ENCODE data around the gene MTMR3.
"Not testable (repeated sequence)": the region's sequence is repeated elsewhere in the genome, so short reads cannot be mapped to it uniquely, and the experiment has no call there.

The MTMR3 gene

DNA sequence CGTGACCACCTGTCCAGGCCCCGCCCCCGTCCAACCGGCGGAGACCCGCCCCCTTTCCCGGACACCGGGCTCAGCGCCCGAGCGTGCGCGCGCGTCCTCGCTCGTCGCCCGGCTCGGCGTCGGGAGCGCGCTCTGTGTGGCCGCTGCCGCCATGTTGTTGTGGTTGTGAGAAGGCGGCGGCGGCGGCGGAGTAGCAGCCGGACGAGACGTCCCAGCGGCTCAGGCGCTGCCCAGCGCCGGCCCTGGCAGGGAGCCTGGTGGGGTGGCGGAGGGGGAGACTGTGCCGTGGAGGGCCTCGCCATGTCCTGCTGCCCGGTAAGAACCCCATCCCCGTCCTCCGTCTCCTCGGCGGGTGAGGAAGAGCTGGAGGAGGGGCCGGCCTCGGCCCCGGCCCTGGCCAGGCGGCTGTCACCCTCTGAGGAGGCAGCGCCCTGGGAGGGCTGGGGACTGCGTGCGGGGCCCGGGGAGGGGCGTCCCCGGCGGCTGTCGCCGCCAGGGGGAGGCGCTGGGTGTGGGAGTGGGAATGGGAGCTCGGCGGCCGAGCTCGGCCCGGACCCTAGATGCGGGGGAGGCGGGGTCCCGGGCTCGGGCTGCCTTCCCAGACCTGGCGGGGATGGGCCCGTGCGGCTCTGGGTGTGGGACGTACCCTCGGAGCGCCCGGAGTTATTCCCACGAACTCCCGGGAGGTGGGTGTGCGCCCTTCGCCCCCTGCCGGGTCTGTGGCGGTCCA lies at the start of gene MTMR3:
Gene MTMR3, plus strand, starts transcription at position 130 of the 730 bp plus-strand sequence. CDS start 87,886 bp downstream, outside the sequence.
- H2AFZ ChIP-seq (ENCODE audit: low read depth, low read length): peak within 1 kb of the TSS; percentile 94
- peak; percentile 83 for ATAC-seq (ENCODE audit: insufficient read depth, low read depth)

DNA sequence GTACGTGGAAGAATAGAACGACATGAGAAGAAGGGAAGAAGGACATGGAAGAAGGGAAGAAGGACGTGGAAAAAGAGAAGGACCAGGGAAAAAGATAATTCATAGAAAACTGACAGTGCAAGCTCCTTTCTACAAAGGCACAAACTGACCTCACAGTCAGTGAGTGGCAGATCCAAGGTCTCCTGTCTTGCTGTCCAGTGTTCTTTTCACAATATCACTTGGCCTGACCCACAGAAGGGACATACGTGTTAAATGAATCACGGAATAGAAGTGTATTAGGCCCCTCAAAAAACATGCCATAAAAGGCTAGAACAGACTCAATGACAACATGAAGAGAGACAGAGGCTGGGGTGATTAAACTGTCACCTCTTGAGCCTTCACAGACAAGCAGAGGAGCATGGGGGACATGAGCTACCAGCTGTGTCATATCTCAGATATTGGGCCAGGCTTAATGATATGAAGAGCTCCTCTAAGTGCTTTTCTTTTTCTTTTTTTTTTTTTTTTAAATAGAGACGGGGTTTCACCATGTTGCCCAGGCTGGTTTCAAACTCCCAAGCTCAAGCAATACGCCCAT lies 49.5 kb upstream of the MTMR3 start:
- Histone ChIP-seq H3K79me2 (ENCODE audit: insufficient read depth, low read length) (peaks cover 42% of the 10 kb centered on the region), H3K4me1 (ENCODE audit: insufficient read depth, low read length) (peaks cover 23% of the 10 kb centered on the region), H2AFZ (ENCODE audit: low read depth, low read length) (no peak overlapping the region), H3K9me3 (ENCODE audit: insufficient read depth, low read length, severe bottlenecking) (no peaks in the 10 kb centered on the region), H4K20me1 (ENCODE audit: insufficient read depth, low read length) (peaks cover 7% of the 10 kb centered on the region; the same call in 1 of the 2 replicates), H3K27me3 (ENCODE audit: insufficient read depth, low read length, poor library complexity) (no peaks in the 10 kb centered on the region), H3K4me2 (ENCODE audit: insufficient read depth, low read length) (no peak overlapping the region), H3K4me3 (ENCODE audit: low read depth in 1 of 2, low read length in 2 of 2) (no peak overlapping the region), H3K27ac (ENCODE audit: low read length) (no peak overlapping the region), H3K36me3 (ENCODE audit: insufficient read depth, low read length) (peaks cover 51% of the 10 kb centered on the region), H3K9ac (ENCODE audit: low read depth, low read length) (no peak overlapping the region)
- no peak for ATAC-seq (ENCODE audit: insufficient read depth, low read depth)
- TF ChIP-seq, protein P1, sequence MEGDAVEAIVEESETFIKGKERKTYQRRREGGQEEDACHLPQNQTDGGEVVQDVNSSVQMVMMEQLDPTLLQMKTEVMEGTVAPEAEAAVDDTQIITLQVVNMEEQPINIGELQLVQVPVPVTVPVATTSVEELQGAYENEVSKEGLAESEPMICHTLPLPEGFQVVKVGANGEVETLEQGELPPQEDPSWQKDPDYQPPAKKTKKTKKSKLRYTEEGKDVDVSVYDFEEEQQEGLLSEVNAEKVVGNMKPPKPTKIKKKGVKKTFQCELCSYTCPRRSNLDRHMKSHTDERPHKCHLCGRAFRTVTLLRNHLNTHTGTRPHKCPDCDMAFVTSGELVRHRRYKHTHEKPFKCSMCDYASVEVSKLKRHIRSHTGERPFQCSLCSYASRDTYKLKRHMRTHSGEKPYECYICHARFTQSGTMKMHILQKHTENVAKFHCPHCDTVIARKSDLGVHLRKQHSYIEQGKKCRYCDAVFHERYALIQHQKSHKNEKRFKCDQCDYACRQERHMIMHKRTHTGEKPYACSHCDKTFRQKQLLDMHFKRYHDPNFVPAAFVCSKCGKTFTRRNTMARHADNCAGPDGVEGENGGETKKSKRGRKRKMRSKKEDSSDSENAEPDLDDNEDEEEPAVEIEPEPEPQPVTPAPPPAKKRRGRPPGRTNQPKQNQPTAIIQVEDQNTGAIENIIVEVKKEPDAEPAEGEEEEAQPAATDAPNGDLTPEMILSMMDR (IDR thresholded peaks at IDR 0.05; ENCODE audit: borderline replicate concordance, extremely low read depth, low read length, poor library complexity, severe bottlenecking): no peak
- no peak for TF ChIP-seq EZH2 (IDR thresholded peaks at IDR 0.05; ENCODE audit: borderline replicate concordance, low read depth, low read length, severe bottlenecking)
- no peak for DNase-seq

More for the DNA sequence above, at the start of gene MTMR3:
- Histone ChIP-seq H3K4me1 (ENCODE audit: insufficient read depth, low read length) (peaks cover 33% of the 10 kb centered on the region), H3K4me3 (ENCODE audit: low read depth in 1 of 2, low read length in 2 of 2) (peak within 1 kb of the TSS; percentile 100), H3K4me2 (ENCODE audit: insufficient read depth, low read length) (peak within 1 kb of the TSS; percentile 95), H3K9me3 (ENCODE audit: insufficient read depth, low read length, severe bottlenecking) (no peaks in the 10 kb centered on the region), H3K27ac (ENCODE audit: low read length) (peak within 1 kb of the TSS; percentile 77), H3K79me2 (ENCODE audit: insufficient read depth, low read length) (peaks cover 51% of the 10 kb centered on the region), H3K9ac (ENCODE audit: low read depth, low read length) (peak within 1 kb of the TSS; percentile 98), H4K20me1 (ENCODE audit: insufficient read depth, low read length) (peaks cover 26% of the 10 kb centered on the region), H3K27me3 (ENCODE audit: insufficient read depth, low read length, poor library complexity) (no peaks in the 10 kb centered on the region), H3K36me3 (ENCODE audit: insufficient read depth, low read length) (peaks cover 7% of the 10 kb centered on the region; the same call in 1 of the 2 replicates)
- TF ChIP-seq EZH2 (IDR thresholded peaks at IDR 0.05; ENCODE audit: borderline replicate concordance, low read depth, low read length, severe bottlenecking): no peak
- TF ChIP-seq, protein P1 (IDR thresholded peaks at IDR 0.05; ENCODE audit: borderline replicate concordance, extremely low read depth, low read length, poor library complexity, severe bottlenecking): peak; percentile 42
- DNase-seq: peak; percentile 92

DNA sequence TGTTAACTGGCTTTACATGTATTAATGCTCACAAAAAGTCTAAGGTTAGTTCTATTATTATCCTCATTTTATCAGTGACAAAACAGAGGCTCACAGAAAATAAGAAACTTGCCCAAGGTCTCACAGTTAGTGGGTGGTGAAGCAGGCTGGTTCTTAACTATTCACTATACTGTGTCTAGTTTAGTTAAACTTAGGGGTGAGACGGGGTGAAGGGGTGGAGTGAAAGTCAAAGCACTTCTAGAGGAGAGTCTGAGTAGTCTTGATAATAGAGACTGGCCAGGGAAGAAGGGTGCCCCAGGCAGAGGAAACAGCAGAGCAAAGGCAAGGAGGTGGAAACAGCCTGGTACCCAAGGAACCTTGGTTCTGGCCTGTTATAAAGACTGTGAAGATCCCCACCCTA lies 48.9 kb upstream of the MTMR3 start:
- H3K36me3 ChIP-seq (ENCODE audit: insufficient read depth, low read length): peaks cover 46% of the 10 kb centered on the region
- H3K27ac ChIP-seq (ENCODE audit: low read length): no peak overlapping the region
- no peaks in the 10 kb centered on the region for H3K27me3 ChIP-seq (ENCODE audit: insufficient read depth, low read length, poor library complexity)
- no peak overlapping the region for H2AFZ ChIP-seq (ENCODE audit: low read depth, low read length)
- no peaks in the 10 kb centered on the region for H3K9me3 ChIP-seq (ENCODE audit: insufficient read depth, low read length, severe bottlenecking)
- DNase-seq (no peak), ATAC-seq (ENCODE audit: insufficient read depth, low read depth) (no peak)
- no peak for TF ChIP-seq EZH2 (IDR thresholded peaks at IDR 0.05; ENCODE audit: borderline replicate concordance, low read depth, low read length, severe bottlenecking)
- TF ChIP-seq, protein P1 (IDR thresholded peaks at IDR 0.05; ENCODE audit: borderline replicate concordance, extremely low read depth, low read length, poor library complexity, severe bottlenecking): no peak
- H3K4me1 ChIP-seq (ENCODE audit: insufficient read depth, low read length): peaks cover 28% of the 10 kb centered on the region
- no peak overlapping the region for H3K4me2 ChIP-seq (ENCODE audit: insufficient read depth, low read length)
- no peak overlapping the region for H3K4me3 ChIP-seq (ENCODE audit: low read depth in 1 of 2, low read length in 2 of 2)
- H4K20me1 ChIP-seq (ENCODE audit: insufficient read depth, low read length): peaks cover 6% of the 10 kb centered on the region; the same call in 1 of the 2 replicates
- peaks cover 42% of the 10 kb centered on the region for H3K79me2 ChIP-seq (ENCODE audit: insufficient read depth, low read length)
- H3K9ac ChIP-seq (ENCODE audit: low read depth, low read length): no peak overlapping the region

DNA sequence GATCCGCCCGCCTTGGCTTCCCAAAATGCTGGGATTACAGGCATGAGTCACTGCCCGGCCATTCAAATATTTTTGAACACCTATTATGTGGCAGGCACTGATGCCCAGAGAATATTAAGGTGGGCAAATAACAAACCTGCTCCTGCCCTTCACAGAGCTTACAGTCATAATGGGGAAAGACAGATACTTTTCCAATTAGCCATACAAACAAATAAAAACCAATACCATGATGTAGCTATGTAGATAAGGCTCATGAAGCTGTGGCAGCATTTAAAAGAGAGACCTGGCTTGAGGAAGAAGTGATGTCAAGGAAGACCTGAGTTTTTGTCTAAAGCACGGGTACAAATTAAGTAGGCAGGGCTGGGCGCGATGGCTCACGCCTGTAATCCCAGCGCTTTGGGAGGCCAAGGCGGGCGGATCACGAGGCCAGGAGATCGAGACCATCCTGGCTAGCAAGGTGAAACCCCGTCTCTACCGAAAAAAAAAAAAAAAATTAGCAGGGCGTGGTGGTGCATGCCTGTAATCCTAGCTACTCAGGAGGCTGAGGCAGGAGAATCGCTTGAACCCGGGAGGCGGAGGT lies 46.1 kb upstream of the MTMR3 start:
- Histone ChIP-seq H3K4me2 (ENCODE audit: insufficient read depth, low read length) (peak overlapping the region; percentile 96), H3K4me1 (ENCODE audit: insufficient read depth, low read length) (peaks cover 29% of the 10 kb centered on the region), H3K79me2 (ENCODE audit: insufficient read depth, low read length) (peaks cover 42% of the 10 kb centered on the region), H3K9ac (ENCODE audit: low read depth, low read length) (peak overlapping the region; percentile 71), H3K4me3 (ENCODE audit: low read depth in 1 of 2, low read length in 2 of 2) (peak overlapping the region; percentile 66 to 90; a peak in 3 of 4 replicates), H3K36me3 (ENCODE audit: insufficient read depth, low read length) (peaks cover 20% of the 10 kb centered on the region)
- DNase-seq; H2AFZ ChIP-seq (ENCODE audit: low read depth, low read length); H4K20me1 ChIP-seq (ENCODE audit: insufficient read depth, low read length); H3K27ac ChIP-seq (ENCODE audit: low read length); H3K27me3 ChIP-seq (ENCODE audit: insufficient read depth, low read length, poor library complexity); ATAC-seq (ENCODE audit: insufficient read depth, low read depth); H3K9me3 ChIP-seq (ENCODE audit: insufficient read depth, low read length, severe bottlenecking): not testable (repeated sequence)
